ENCODE data around the gene COBL.

The COBL gene

DNA sequence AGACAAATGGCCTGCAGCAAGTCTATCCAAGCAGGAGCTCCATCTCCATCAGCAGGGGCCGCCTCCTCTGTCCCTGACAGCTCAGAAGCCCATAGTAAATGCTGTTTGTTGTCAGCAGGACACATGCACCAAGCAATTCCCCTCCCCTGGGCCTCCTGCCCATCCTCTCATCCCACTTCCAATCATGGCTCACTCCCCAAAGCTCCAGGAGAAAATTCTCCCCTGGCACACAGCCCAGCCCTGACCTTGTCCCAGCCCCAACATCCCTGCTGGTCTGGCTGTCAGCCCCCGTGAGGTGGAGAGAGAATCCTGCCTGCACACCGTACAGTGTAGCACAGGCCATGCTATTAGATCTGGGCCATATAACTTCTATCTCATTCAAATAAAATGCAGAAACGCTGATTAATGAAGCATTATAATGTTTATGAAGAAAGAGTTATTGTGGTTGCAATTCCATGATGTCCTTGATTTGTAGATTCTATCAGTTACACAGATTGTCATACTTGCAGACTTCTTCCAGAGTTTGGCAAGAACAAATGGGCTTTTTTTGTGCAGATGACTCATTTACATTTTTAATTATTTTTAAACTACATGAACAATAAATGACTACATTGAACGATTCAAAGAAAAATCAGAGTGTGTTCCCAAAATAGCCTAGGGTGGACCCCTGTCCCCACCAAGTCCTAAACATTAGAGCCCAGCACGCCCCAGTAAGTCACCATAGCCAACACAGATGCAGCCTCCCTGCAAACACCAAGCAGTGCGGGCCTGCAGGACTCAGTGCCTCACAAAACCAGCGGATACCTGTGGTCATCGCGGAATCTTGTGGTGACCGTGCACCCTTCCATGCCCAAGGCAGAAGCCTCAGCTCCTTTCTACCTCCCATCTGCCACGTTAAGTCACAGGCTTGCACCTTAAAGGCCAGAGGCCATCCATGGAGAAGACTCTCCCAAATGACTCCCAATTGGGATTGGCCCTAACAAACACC lies 70.1 kb downstream of the COBL start:
- Mint-ChIP-seq H3K4me3 (no peak overlapping the region), H3K27ac (ENCODE audit: low read depth) (no peak overlapping the region), H3K9me3 (no peaks in the 10 kb centered on the region), H3K4me1 (no peaks in the 10 kb centered on the region), H3K36me3 (ENCODE audit: insufficient read depth) (no peaks in the 10 kb centered on the region), H3K27me3 (peaks cover 15% of the 10 kb centered on the region)
- DNase-seq (ENCODE audit: low spot score in 2 of 2) (no peak), ATAC-seq (replicated peaks; ENCODE audit: extremely low read depth, poor library complexity, severe bottlenecking) (no peak)

GRCh38 chr7:51244885-51245284 lies 71.7 kb downstream of the COBL start:
- no peaks in the 10 kb centered on the region for H3K36me3 Mint-ChIP-seq (ENCODE audit: insufficient read depth)
- no peak for ATAC-seq (replicated peaks; ENCODE audit: extremely low read depth, poor library complexity, severe bottlenecking)
- H3K9me3 Mint-ChIP-seq, result no peaks in the 10 kb centered on the region
- H3K27ac Mint-ChIP-seq (ENCODE audit: low read depth), result no peak overlapping the region
- H3K4me3 Mint-ChIP-seq, result no peak overlapping the region
- no peaks in the 10 kb centered on the region for H3K4me1 Mint-ChIP-seq
- no peak for DNase-seq (ENCODE audit: low spot score in 2 of 2)
- peaks cover 15% of the 10 kb centered on the region for H3K27me3 Mint-ChIP-seq

DNA sequence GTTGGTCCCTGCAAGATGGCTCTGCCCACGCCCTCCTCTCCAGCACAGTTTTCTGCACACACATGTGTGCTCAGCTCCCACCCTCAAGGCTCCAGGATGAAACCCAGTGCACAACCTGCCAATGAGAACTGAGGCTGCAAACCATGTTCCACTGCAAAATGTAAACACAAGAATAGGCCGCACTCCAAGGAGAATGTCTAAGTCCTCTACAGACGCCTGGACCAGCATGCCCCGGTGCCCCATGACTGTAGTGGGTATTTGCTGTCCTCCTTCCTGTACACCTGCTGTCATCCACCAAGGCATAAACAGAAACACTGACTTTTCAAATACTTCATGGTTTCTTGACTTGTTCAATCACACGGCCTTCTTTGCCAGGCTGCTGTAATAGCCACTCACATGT lies 72.6 kb downstream of the COBL start:
- no peak overlapping the region for H3K4me3 Mint-ChIP-seq
- ATAC-seq (replicated peaks; ENCODE audit: extremely low read depth, poor library complexity, severe bottlenecking) (no peak), DNase-seq (ENCODE audit: low spot score in 2 of 2) (no peak)
- peaks cover 15% of the 10 kb centered on the region for H3K27me3 Mint-ChIP-seq
- no peaks in the 10 kb centered on the region for H3K36me3 Mint-ChIP-seq (ENCODE audit: insufficient read depth)
- no peaks in the 10 kb centered on the region for H3K4me1 Mint-ChIP-seq
- H3K27ac Mint-ChIP-seq (ENCODE audit: low read depth), result no peak overlapping the region
- no peaks in the 10 kb centered on the region for H3K9me3 Mint-ChIP-seq

GRCh38 chr7:51243631-51244030 lies 73.0 kb downstream of the COBL start:
- ATAC-seq (replicated peaks; ENCODE audit: extremely low read depth, poor library complexity, severe bottlenecking), result no peak
- Mint-ChIP-seq H3K27me3 (peaks cover 15% of the 10 kb centered on the region), H3K4me1 (no peaks in the 10 kb centered on the region), H3K4me3 (no peak overlapping the region), H3K27ac (ENCODE audit: low read depth) (no peak overlapping the region), H3K9me3 (no peaks in the 10 kb centered on the region), H3K36me3 (ENCODE audit: insufficient read depth) (no peaks in the 10 kb centered on the region)
- no peak for DNase-seq (ENCODE audit: low spot score in 2 of 2)

DNA sequence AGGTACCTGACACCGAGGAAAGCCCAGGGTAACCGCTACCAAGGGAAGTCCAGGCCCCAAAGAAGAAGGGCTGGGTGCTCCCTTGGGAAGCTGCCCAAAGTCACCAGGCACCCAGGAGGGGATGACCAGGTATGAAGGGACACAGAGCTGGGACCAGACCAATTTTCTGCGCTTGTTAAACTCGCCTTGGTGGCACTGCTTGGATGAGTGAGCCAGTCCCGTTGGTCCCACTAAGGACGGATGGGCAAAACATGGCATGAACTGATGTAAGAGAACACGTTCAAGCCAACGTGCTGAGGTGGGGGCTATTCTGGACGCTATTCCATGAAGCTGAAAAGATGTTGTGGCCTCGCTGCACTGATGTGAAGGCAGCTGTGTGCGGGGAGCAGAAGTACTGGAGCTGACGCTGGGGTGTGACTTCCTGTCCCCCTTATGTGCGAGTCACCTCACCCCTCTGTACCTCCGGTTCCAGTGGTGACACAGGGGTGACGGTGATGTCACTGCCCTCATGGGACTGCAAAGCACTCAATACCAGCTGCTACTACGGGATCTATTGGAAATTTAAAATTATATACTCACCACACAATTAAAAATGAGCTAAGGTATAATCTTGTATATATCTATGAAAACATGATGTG lies 73.6 kb downstream of the COBL start:
- H3K9me3 Mint-ChIP-seq, result no peaks in the 10 kb centered on the region
- H3K4me1 Mint-ChIP-seq, result no peaks in the 10 kb centered on the region
- H3K27ac Mint-ChIP-seq (ENCODE audit: low read depth), result no peak overlapping the region
- ATAC-seq (replicated peaks; ENCODE audit: extremely low read depth, poor library complexity, severe bottlenecking) (peak; percentile 43), DNase-seq (ENCODE audit: low spot score in 2 of 2) (no peak)
- H3K27me3 Mint-ChIP-seq, result peaks cover 15% of the 10 kb centered on the region
- H3K4me3 Mint-ChIP-seq, result no peak overlapping the region
- H3K36me3 Mint-ChIP-seq (ENCODE audit: insufficient read depth), result no peaks in the 10 kb centered on the region

GRCh38 chr7:51242007-51242691 lies 74.5 kb downstream of the COBL start:
- Mint-ChIP-seq H3K4me1 (no peaks in the 10 kb centered on the region), H3K4me3 (no peak overlapping the region), H3K36me3 (ENCODE audit: insufficient read depth) (no peaks in the 10 kb centered on the region), H3K27me3 (peaks cover 15% of the 10 kb centered on the region), H3K9me3 (no peaks in the 10 kb centered on the region), H3K27ac (ENCODE audit: low read depth) (no peak overlapping the region)
- DNase-seq (ENCODE audit: low spot score in 2 of 2) (no peak), ATAC-seq (replicated peaks; ENCODE audit: extremely low read depth, poor library complexity, severe bottlenecking) (no peak)

- no peaks in the 10 kb centered on the region for H3K9me3 Mint-ChIP-seq
- ATAC-seq (replicated peaks; ENCODE audit: extremely low read depth, poor library complexity, severe bottlenecking), result no peak
- H3K4me1 Mint-ChIP-seq, result no peaks in the 10 kb centered on the region
- H3K27me3 Mint-ChIP-seq, result peaks cover 15% of the 10 kb centered on the region
- no peak overlapping the region for H3K27ac Mint-ChIP-seq (ENCODE audit: low read depth)
- no peak for DNase-seq (ENCODE audit: low spot score in 2 of 2)
- H3K36me3 Mint-ChIP-seq (ENCODE audit: insufficient read depth), result no peaks in the 10 kb centered on the region
- no peak overlapping the region for H3K4me3 Mint-ChIP-seq
Observed at GRCh38 chr7:51240868-51241267, 75.7 kb downstream of the COBL start.

DNA sequence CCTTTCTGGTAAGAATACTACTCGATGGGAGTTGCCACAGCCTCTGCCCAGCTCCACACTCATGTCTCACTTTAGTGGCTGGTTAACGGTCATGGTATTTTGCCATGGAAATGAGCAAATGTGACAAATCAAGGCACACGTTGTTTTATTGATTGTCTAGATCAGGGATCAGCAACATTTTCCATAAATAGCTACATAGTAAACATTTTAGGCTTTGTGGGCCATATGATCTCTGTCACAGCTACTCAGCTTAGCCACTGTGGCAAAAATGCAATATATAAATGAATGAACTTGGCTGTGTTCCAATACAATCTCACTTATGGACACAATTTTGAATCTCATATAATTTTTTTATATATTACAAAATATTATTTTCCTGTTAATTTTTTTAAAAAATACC lies 76.9 kb downstream of the COBL start:
- Mint-ChIP-seq H3K9me3 (no peaks in the 10 kb centered on the region), H3K4me3 (no peak overlapping the region), H3K36me3 (ENCODE audit: insufficient read depth) (no peaks in the 10 kb centered on the region), H3K27me3 (peaks cover 5% of the 10 kb centered on the region), H3K4me1 (no peaks in the 10 kb centered on the region), H3K27ac (ENCODE audit: low read depth) (no peak overlapping the region)
- no peak for DNase-seq (ENCODE audit: low spot score in 2 of 2)
- no peak for ATAC-seq (replicated peaks; ENCODE audit: extremely low read depth, poor library complexity, severe bottlenecking)

GRCh38 chr7:51238981-51239495 lies 77.6 kb downstream of the COBL start:
- no peaks in the 10 kb centered on the region for H3K27me3 Mint-ChIP-seq
- no peak for ATAC-seq (replicated peaks; ENCODE audit: extremely low read depth, poor library complexity, severe bottlenecking)
- no peaks in the 10 kb centered on the region for H3K9me3 Mint-ChIP-seq

DNA sequence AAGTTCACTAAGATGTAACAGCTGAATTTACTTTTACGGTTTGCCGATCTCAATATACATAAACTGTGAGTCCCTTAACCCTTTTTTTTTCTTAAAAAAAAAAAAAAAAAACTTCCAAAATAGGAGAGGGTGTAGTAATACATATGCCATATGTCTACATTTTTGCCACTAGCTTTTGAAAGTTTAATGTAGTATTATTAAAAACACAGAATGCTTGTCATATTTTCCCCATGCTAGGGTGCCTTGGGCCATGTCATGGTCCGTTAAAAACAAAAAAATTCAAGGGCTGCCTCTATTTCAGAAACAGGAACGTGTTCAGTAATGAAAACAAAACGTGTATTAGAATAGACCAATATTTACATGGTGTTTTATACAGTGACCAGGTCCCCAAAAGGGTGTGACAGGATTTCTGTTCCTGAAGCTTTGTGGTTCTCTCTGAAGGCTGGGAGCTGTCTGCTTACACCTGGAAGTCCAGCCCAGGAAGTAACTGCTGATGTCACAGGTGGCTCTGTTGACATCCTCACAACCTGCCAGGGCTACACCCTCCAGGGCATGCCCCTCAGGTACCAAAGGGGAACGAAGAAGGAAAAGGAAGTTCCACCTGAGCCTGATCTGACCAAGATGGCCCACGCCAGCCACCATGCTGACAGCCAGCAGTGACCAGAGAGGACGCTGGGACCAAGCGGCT lies 79.0 kb downstream of the COBL start:
- Mint-ChIP-seq H3K36me3 (ENCODE audit: insufficient read depth) (no peaks in the 10 kb centered on the region), H3K9me3 (no peaks in the 10 kb centered on the region), H3K27ac (ENCODE audit: low read depth) (no peak overlapping the region), H3K4me1 (no peaks in the 10 kb centered on the region), H3K4me3 (no peak overlapping the region), H3K27me3 (no peaks in the 10 kb centered on the region)
- DNase-seq (ENCODE audit: low spot score in 2 of 2) (no peak), ATAC-seq (replicated peaks; ENCODE audit: extremely low read depth, poor library complexity, severe bottlenecking) (no peak)

More at GRCh38 chr7:51238981-51239495, 77.6 kb downstream of the COBL start:
- no peak for DNase-seq (ENCODE audit: low spot score in 2 of 2)
- no peaks in the 10 kb centered on the region for H3K36me3 Mint-ChIP-seq (ENCODE audit: insufficient read depth)
- H3K4me3 Mint-ChIP-seq, result no peak overlapping the region
- no peaks in the 10 kb centered on the region for H3K4me1 Mint-ChIP-seq
- H3K27ac Mint-ChIP-seq (ENCODE audit: low read depth), result no peak overlapping the region

DNA sequence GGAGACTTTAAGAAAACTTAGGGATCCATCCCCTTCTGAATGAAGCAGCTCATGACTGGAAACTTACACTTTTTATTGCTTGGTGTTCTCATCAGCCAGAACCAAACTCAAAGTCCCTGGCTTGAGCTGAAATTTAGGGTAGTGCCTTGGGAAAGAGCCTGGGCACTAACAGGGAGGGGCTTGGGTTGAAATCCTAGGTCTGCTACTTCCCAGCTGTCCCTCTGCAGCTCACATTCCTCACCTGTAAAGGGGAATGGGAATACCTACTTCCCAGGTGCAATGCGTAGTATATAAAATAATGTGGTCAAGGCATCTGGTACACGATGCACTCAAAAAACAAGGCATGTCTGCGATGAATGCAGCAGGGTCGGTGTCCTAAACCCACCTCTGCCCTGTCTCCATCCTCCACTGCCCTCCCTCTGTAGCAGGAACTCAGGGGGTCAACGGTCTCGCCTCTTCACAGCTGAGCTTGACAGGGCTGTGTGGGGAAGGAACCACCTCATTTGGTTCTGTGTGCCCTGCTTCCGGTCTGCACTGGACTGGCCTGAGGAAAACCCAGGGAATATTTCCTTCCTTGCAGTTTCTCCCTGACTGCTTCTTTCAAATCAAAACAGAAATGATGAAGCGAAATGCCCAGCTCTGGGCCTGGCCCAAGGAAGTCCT lies 80.0 kb downstream of the COBL start:
- Mint-ChIP-seq H3K4me1 (no peaks in the 10 kb centered on the region), H3K9me3 (no peaks in the 10 kb centered on the region), H3K27me3 (no peaks in the 10 kb centered on the region), H3K4me3 (no peak overlapping the region), H3K36me3 (ENCODE audit: insufficient read depth) (no peaks in the 10 kb centered on the region), H3K27ac (ENCODE audit: low read depth) (no peak overlapping the region)
- ATAC-seq (replicated peaks; ENCODE audit: extremely low read depth, poor library complexity, severe bottlenecking) (no peak), DNase-seq (ENCODE audit: low spot score in 2 of 2) (no peak)
